ENCODE measurements around the gene ASB2.
A peak's percentile ranks its signal among the peaks of the same experiment; 100 is the strongest.

ASB2 gene

GRCh38 chr14:93960108-93960475 is 16.3 kb downstream of the ASB2 start:
- DNase-seq, result no peak

- peak; percentile 85 for DNase-seq
Observed at GRCh38 chr14:93959239-93960107, 16.9 kb downstream of the ASB2 start.

GRCh38 chr14:93958567-93959238 is 17.7 kb downstream of the ASB2 start:
- DNase-seq, result no peak

GRCh38 chr14:93957751-93958566 is 18.4 kb downstream of the ASB2 start:
- DNase-seq, result no peak

GRCh38 chr14:93957333-93957710 is 19.0 kb downstream of the ASB2 start:
- DNase-seq, result no peak

GRCh38 chr14:93956514-93957332 is 19.6 kb downstream of the ASB2 start:
- DNase-seq, result no peak

- DNase-seq, result no peak
Observed at GRCh38 chr14:93955850-93956481, 20.4 kb downstream of the ASB2 start.

- DNase-seq, result no peak
Observed at GRCh38 chr14:93954900-93955849, 21.2 kb downstream of the ASB2 start.

- DNase-seq, result no peak
Observed at GRCh38 chr14:93954516-93954830, 21.9 kb downstream of the ASB2 start.

GRCh38 chr14:93953739-93954515 is 22.4 kb downstream of the ASB2 start:
- no peak for DNase-seq

GRCh38 chr14:93953263-93953662 is 23.1 kb downstream of the ASB2 start:
- DNase-seq, result no peak

GRCh38 chr14:93952829-93953228 is 23.5 kb downstream of the ASB2 start:
- DNase-seq, result no peak

- DNase-seq, result no peak
Observed at GRCh38 chr14:93951635-93952540, 24.5 kb downstream of the ASB2 start.

- no peak for DNase-seq
Observed at GRCh38 chr14:93950948-93951634, 25.3 kb downstream of the ASB2 start.

GRCh38 chr14:93949511-93950075 is 26.8 kb downstream of the ASB2 start:
- no peak for DNase-seq

- no peak for DNase-seq
Observed at GRCh38 chr14:93947282-93947681, 29.1 kb downstream of the ASB2 start.

GRCh38 chr14:93946541-93947090 is 29.8 kb downstream of the ASB2 start:
- no peak for DNase-seq

- no peak for DNase-seq
Observed at GRCh38 chr14:93946104-93946503, 30.3 kb downstream of the ASB2 start.

All from activated CD4-positive, alpha-beta T cell treated with anti-CD3 and anti-CD28 coated beads for 1 hour (primary cell).